Psoas muscle (tissue), 8 donors: ENCODE results near the gene TULP4. TPM values are rescaled to one million over a fixed set of nuclear protein-coding genes. Genes with fewer than 3 reads are reported as not detected.
"Not testable (repeated sequence)": the region's sequence is repeated elsewhere in the genome, so short reads cannot be mapped to it uniquely, and the experiment has no call there.

Source experiments
- ATAC-seq, 4 donors: fragments of 200-7000 bp; cut with Tn5 transposase; one replicate each; pipeline ENCODE4 v1.9.1; 2020; ENCODE audit warnings: moderate library complexity in 3 of 4, mild to moderate bottlenecking in 2 of 4
- DNase-seq, 2 donors: peaks; one replicate each; pipeline ENCODE4 v3.0.0-alpha.2; 2020
- H3K27ac ChIP-seq: fragments of 200-600 bp; one replicate; pipeline ENCODE4 v1.8.0; 2022
- H3K27me3 ChIP-seq, 3 donors: fragments of 200-600 bp in 1 of 3; one replicate each; pipeline versions ENCODE4 v1.6.1 to v1.8.0; 2013 to 2022; ENCODE audit warnings: low read length in 2 of 3, mild to moderate bottlenecking in 2 of 3, moderate library complexity in 1 of 3; ENCODE audit not compliant: insufficient read depth in 3 of 3
- H3K36me3 ChIP-seq, 2 donors: fragments of 200-600 bp in 1 of 2; one replicate each; pipeline versions ENCODE4 v1.6.1 to v1.8.0; 2013 to 2022; ENCODE audit warnings: low read depth in 1 of 2, mild to moderate bottlenecking in 1 of 2, moderate library complexity in 1 of 2; ENCODE audit not compliant: insufficient read depth in 1 of 2
- H3K4me1 ChIP-seq: fragments of 200-600 bp; one replicate; pipeline ENCODE4 v1.8.0; 2022
- H3K4me3 ChIP-seq: fragments of 200-600 bp; one replicate; pipeline ENCODE4 v1.8.0; 2022; ENCODE audit warnings: mild to moderate bottlenecking
- H3K9me3 ChIP-seq: fragments of 200-600 bp; one replicate; pipeline ENCODE4 v1.8.0; 2022
- CTCF ChIP-seq: fragments of 200-600 bp; IDR thresholded peaks from one replicate; pipeline ENCODE4 v1.8.0; 2022; ENCODE audit warnings: antibody characterized with exemption
- WGBS, 3 donors: extraction: QIAGEN DNeasy Blood & Tissue Kit; methylation state at CpG; one replicate each; pipeline versions ENCODE4 v1.1.6 to v1.1.7; 2013; 5-methylcytosine and 5-hydroxymethylcytosine counted together
- intact Hi-C, 2 donors: fragments of 100-400 bp; cut with DNase I; formaldehyde crosslinking; loops; one replicate each; pipeline versions ENCODE4 v1.11.0 to v1.14.2; 2022
- polyA plus RNA-seq, 3 donors: library from polyadenylated mRNA; stranded (reverse); fragments of 200-250 nt; gene quantifications; one replicate each; pipeline ENCODE4 v1.2.3, GENCODE V29; 2013
- total RNA-seq, 4 donors: library from RNA; stranded (reverse); fragmentation: NEBNext Ultra II Directional in 2 of 4; extraction: Animal tissue kit (Norgen Biotek cat#: 25700) in 2 of 4; gene quantifications; one replicate each; pipeline versions ENCODE4 v1.2.1 to v1.2.4, GENCODE V29; 2021 to 2023
- donor health status: healthy with polysubstance abuse.
- donor health status: DM: no; HTN: no; CAD: no; lungs with moderate emphysema.
- donor health status: Bipolar disorder and iron deficiency.
- donor health status: healthy.
- donor health status: DM: yes; HTN: yes; CAD: no.
- donor health status: DM: no; HTN: no; CAD: no.
- donor health status: DM: no; HTN: no; CAD: no.
- donor health status: DM: yes; HTN: yes; CAD: no.

Gene TULP4
- total and polyA plus RNA-seq, 7 donors: 2.2 to 103 (median 63.2) TPM

GRCh38 chr6:158333094-158333493 is 20.8 kb downstream of the TULP4 start:
- Histone ChIP-seq H3K9me3 (peaks cover 12% of the 10 kb centered on the region), H3K4me3 (no peak overlapping the region), H3K36me3 (no peaks in the 10 kb centered on the region), H3K27ac (no peak overlapping the region), H3K4me1 (peaks cover 22% of the 10 kb centered on the region), H3K27me3 (no peaks in the 10 kb centered on the region)
- DNase-seq (no peak), ATAC-seq (no peak)
- WGBS, 3 donors: 96 to 99% (median 99%) methylated on average over 4 of the region's 4 CpGs
- no peak for TF ChIP-seq CTCF
- intact Hi-C loops: no loop called here

GRCh38 chr6:158334534-158334933 is 22.3 kb downstream of the TULP4 start:
- no peak overlapping the region for H3K4me3 ChIP-seq
- no peak for DNase-seq
- intact Hi-C loops: no loop called here
- H3K9me3 ChIP-seq: peaks cover 12% of the 10 kb centered on the region
- no peaks in the 10 kb centered on the region for H3K27me3 ChIP-seq
- no peaks in the 10 kb centered on the region for H3K36me3 ChIP-seq
- H3K4me1 ChIP-seq: peaks cover 22% of the 10 kb centered on the region
- 99 to 100% (median 100%) methylated on average over 2 of the region's 2 CpGs for WGBS, 3 donors
- no peak for ATAC-seq
- H3K27ac ChIP-seq: no peak overlapping the region
- TF ChIP-seq CTCF: no peak

GRCh38 chr6:158337332-158337731 is 25.1 kb downstream of the TULP4 start:
- TF ChIP-seq CTCF: no peak
- peaks cover 11% of the 10 kb centered on the region for H3K9me3 ChIP-seq
- no peaks in the 10 kb centered on the region for H3K36me3 ChIP-seq
- H3K27ac ChIP-seq: peak overlapping the region; percentile 32
- DNase-seq (no peak), ATAC-seq (peak; percentile 81 to 88 (median 87))
- peaks cover 22% of the 10 kb centered on the region for H3K4me1 ChIP-seq
- intact Hi-C loops: no loop called here
- H3K4me3 ChIP-seq: no peak overlapping the region
- WGBS, 3 donors: 29 to 36% (median 35%) methylated on average over 2 of the region's 2 CpGs
- no peaks in the 10 kb centered on the region for H3K27me3 ChIP-seq

GRCh38 chr6:158338311-158339112 is 26.2 kb downstream of the TULP4 start:
- no peak for TF ChIP-seq CTCF
- WGBS, 3 donors: 58 to 79% (median 63%) methylated on average over 5 of the region's 5 CpGs
- no peak for ATAC-seq
- Histone ChIP-seq H3K27ac (no peak overlapping the region), H3K4me3 (no peak overlapping the region), H3K4me1 (peaks cover 22% of the 10 kb centered on the region), H3K9me3 (no peaks in the 10 kb centered on the region), H3K27me3 (no peaks in the 10 kb centered on the region), H3K36me3 (no peaks in the 10 kb centered on the region)
- intact Hi-C loops: no loop called here
- DNase-seq: no peak

GRCh38 chr6:158339197-158339596 is 26.9 kb downstream of the TULP4 start:
- 77 to 83% (median 82%) methylated on average over 10 of the region's 10 CpGs for whole genome bisulfite sequencing, 3 donors
- H3K4me3 ChIP-seq, ATAC-seq, H3K27ac ChIP-seq, H3K27me3 ChIP-seq, H3K36me3 ChIP-seq, intact Hi-C loops, DNase-seq, H3K9me3 ChIP-seq: not testable (repeated sequence)
- H3K4me1 ChIP-seq: peaks cover 22% of the 10 kb centered on the region
